Adrenal gland (tissue), 5 donors: Measurements from ENCODE around the gene TTC8.

Experiments
- POLR2A ChIP-seq, 2 donors: fragments of 450-650 bp; IDR thresholded peaks; one replicate each; pipeline ENCODE4 v1.6.1; 2017; ENCODE audit warnings: antibody characterized with exemption in 2 of 2, mild to moderate bottlenecking in 2 of 2, moderate library complexity in 1 of 2
- TF ChIP-seq, protein P1 (sequence below), 6 experiments: fragments of 450-650 bp in 4 of 6; fragments of 200-600 bp in 2 of 6; sonication (generic) in 1 of 6; IDR thresholded peaks; 1 replicate in 5 of 6; 2 replicates in 1 of 6; pipeline versions ENCODE4 v1.5.1 to v1.8.0; 2016 to 2021; ENCODE audit warnings: antibody characterized with exemption in 6 of 6, mild to moderate bottlenecking in 2 of 6, moderate library complexity in 1 of 6
- donor health status: DM: no; HTN: no; CAD: no.

DNA sequence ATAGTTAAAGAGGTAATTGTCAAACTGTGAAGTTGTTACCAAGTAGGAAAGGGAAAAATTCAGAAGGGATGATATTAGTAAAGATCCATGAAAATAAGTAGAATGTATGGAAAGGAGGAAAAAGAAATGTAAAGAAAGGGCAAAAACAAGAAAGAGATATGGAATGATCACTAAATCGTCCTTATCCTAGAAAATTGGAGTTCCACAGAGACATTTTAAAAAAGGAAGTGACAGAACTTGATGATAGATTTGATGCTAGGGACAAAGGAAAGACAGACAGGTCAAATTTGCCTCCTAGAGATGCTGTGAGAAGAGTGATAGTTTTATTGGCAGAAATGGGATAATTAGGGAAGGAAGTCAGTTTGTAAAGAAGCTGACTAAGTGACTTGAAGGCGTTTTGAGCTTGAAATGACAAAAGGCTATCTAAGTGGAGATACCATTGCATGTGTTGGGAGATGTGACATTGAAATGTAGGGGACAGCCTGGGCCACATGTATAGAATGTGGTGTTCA lies 20.6 kb downstream of the TTC8 start:
- TF ChIP-seq, protein P1, sequence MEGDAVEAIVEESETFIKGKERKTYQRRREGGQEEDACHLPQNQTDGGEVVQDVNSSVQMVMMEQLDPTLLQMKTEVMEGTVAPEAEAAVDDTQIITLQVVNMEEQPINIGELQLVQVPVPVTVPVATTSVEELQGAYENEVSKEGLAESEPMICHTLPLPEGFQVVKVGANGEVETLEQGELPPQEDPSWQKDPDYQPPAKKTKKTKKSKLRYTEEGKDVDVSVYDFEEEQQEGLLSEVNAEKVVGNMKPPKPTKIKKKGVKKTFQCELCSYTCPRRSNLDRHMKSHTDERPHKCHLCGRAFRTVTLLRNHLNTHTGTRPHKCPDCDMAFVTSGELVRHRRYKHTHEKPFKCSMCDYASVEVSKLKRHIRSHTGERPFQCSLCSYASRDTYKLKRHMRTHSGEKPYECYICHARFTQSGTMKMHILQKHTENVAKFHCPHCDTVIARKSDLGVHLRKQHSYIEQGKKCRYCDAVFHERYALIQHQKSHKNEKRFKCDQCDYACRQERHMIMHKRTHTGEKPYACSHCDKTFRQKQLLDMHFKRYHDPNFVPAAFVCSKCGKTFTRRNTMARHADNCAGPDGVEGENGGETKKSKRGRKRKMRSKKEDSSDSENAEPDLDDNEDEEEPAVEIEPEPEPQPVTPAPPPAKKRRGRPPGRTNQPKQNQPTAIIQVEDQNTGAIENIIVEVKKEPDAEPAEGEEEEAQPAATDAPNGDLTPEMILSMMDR (IDR thresholded peaks at IDR 0.05), result no peak
- TF ChIP-seq POLR2A (IDR thresholded peaks at IDR 0.05), result no peak
